ENCODE results near the gene MORN3.
"Not testable (repeated sequence)": the region's sequence is repeated elsewhere in the genome, so short reads cannot be mapped to it uniquely, and the experiment has no call there.

MORN3 gene

DNA sequence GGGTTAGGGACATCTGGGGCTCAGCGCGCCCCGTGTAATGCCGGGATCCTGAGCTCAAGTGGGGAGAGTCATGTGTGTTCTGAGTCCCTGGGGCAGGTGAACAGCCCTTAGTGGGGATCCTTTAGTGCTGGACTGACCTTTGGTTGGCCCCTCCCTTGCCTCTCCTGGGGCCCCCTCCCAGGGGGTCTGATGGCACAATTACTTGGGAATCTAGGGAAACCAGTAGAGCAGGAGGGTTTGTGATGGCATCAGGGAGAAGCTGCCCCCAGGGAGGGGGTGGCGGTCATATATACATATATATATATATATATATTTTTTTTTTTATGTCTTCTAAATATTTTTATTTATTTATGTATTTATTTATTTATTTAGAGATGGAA lies at the start of gene MORN3:
Gene MORN3 (minus strand): TSS at position 134 of the 380 bp plus-strand sequence. CDS start 171 bp downstream, outside the sequence.
- no peak for DNase-seq

- no peak for DNase-seq
Measured at GRCh38 chr12:121718653-121719239, 49.3 kb upstream of the MORN3 start.

GRCh38 chr12:121717041-121717699 lies 47.7 kb upstream of the MORN3 start:
- no peak for DNase-seq

GRCh38 chr12:121715862-121716435 lies 46.5 kb upstream of the MORN3 start:
- DNase-seq, result no peak

GRCh38 chr12:121715055-121715454 lies 45.6 kb upstream of the MORN3 start:
- not testable (repeated sequence) for DNase-seq

- DNase-seq, result no peak
Measured at GRCh38 chr12:121713793-121714192, 44.3 kb upstream of the MORN3 start.

- no peak for DNase-seq
Measured at GRCh38 chr12:121713257-121713777, 43.9 kb upstream of the MORN3 start.

DNA sequence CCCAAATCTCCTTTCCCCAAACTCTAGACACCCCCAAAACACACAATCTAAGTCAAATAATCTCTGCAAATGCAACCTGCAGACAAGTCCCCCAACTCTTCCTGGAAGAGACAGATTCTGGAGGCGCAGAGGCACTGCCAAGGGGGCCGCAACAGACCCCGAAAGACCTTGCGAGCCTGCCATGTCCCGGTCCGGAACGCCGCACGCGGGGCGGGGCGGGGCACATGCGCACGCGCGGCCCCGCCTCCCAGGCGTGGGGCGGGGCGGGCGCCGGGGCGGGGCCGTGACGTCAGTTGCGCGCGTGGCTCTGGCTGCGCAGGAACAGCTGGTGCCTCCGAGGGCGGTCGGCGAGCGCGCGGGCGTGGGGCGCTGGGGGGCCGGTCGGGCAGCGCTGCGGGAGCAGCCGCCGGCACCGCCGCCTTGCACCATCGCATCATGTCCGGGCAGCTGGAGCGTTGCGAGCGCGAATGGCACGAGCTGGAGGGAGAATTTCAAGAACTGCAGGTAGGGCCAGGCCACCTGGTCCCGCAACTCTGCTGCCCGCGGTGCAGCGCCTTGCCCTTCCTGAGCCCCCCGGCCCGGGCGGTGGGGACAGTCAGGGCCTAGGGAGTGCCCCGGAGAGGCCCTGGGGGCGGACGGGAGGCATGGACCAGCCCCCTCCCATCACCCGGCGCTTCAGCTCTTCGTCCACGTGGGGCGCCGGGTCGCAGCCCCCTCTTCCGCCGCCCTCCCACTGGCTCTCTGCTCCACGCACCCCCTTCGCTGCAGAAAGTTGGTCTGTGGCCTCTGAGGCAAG lies 43.2 kb upstream of the MORN3 start, which contains the start of gene TMEM120B:
Gene TMEM120B (plus strand): TSS at position 292 of the 796 bp plus-strand sequence. CDS start 144 bp downstream, at position 436.
- peak; percentile 83 to 89 for DNase-seq

DNA sequence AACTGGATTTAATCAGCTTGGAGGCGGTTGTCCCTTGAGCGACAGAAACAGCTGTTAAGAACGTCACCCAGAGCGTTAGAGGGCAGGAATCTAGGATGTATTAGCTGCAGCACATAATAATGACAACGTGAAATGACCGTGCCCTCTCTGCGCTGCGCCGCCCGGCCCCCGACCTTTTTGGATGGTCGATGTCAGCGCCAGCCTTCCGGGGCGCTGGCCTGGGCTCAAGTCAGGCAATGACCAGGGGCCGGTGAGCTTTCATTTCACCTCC lies 42.7 kb upstream of the MORN3 start:
- peak in 1 of 2 donors; percentile 16 for DNase-seq

DNA sequence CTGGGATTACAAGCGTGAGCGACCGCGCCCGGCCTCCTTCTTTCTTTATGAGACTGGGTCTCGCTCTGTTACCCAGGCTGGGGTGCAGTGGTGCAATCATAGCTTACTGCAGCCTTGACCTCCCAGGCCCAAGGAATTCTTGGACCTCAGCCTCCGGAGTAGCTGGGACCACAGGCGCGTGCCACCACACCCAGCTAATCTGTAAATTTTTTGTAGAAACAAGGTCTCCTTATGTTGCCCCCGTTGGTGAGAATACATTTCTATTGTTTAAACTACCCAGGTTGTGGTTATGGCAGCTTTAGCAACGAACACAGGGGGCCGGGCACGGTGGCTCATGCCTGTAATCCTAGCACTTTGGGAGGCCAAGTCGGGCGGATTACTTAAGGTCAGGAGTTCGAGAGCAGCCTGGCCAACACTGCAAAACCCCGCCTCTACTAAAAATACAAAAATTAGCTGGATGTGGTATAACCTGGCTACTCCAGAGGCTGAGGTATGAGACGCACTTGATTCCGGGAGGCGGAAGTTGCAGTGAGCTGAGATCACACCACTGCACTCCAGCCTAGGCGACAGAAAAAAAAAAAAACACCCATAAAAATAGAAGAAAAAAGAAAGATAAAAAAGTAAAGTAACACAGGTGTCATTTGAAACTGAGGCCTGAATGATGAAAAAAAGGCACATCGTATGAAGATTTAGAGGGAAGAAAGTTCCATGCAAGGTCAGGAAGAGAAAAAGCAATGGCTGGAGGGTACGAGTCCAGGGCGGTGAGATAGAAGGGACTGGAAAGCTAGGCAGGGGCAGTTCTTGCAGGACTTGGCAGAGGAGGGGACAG lies 42.1 kb upstream of the MORN3 start:
- DNase-seq, result peak; percentile 28 to 32

- no peak for DNase-seq
Measured at GRCh38 chr12:121709478-121709961, 40.1 kb upstream of the MORN3 start.

- not testable (repeated sequence) for DNase-seq
Measured at GRCh38 chr12:121709064-121709424, 39.6 kb upstream of the MORN3 start.

- no peak for DNase-seq
Measured at GRCh38 chr12:121708313-121709063, 39.0 kb upstream of the MORN3 start.

DNA sequence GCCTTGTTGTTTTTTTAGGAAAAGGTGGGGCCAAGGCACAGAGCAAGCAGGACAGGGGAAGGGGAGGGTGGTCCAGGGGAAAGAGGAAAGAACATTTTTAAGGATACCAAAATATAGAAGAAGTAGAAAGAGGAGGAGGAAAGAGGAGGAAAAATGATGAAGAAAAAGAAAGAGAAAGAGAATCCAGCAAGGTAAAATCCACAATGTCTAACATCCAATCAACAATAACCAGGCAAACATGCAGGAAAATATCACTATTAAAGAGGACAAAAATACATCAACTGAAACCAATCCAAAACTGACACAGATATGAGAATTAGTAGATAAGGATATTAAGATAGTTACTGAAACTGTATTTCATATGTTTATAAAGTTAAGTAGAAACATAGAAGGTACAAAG lies 36.1 kb upstream of the MORN3 start:
- no peak for DNase-seq

GRCh38 chr12:121702944-121703343 lies 33.5 kb upstream of the MORN3 start:
- DNase-seq, result no peak

GRCh38 chr12:121701667-121702277 lies 32.3 kb upstream of the MORN3 start:
- no peak for DNase-seq

DNA sequence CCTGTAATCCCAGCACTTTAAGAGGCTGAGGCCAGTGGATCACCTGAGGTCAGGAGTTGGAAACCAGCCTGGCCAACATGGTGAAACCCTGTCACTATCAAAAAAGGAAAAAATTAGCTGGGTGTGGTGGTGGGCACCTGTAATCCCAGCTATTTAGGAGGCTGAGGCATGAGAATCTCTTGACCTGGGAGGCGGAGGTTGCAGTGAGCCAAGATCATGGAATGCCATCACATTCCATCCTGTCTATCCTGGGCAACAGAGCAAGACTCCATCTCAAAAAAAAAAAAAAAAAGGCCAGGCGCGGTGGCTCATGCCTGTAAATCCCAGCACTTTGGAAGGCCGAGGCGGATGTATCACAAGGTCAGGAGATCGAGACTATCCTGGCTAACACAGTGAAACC lies 28.4 kb upstream of the MORN3 start:
- not testable (repeated sequence) for DNase-seq

GRCh38 chr12:121697093-121697698 lies 27.7 kb upstream of the MORN3 start:
- DNase-seq, result peak in 1 of 2 donors; percentile 80

DNA sequence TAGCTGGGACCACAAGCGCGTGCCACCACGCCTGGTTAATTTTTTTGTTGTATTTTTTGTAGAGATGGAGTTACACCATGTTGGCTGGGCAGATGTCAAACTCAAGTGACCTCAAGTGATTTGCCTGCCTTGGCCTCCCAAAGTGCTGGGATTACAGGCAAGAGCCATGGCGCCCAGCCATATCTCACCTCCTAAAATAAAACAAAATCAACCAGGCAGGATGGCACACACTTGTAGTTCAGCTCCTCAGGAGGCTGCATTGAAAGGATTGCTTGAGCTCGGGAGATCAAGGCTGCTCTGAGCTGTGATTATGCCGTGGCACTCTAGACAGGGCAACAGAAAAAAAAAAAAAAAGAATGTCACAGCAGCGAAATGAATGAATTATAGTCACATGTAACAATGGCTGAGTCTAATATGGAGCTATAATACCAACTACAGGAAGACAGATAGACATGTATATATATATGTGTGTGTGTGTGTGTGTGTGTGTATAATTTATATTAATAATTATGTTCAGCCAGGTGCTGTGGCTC lies 23.8 kb upstream of the MORN3 start:
- no peak for DNase-seq

GRCh38 chr12:121692744-121693143 lies 23.3 kb upstream of the MORN3 start:
- DNase-seq, result not testable (repeated sequence)
